Endothelial cell of umbilical vein (primary cell): ENCODE measurements around the gene EPS15. TPM values are rescaled to one million over a fixed set of nuclear protein-coding genes. Genes with fewer than 3 reads are reported as not detected.

Source experiments
- BruUV-seq: library from RNA; stranded (reverse); fragments of 400-500 nt; replicated peaks from 2 replicates; lab custom pipeline; 2021; lab: Mats Ljungman, UMichigan
- CTCF ChIA-PET: fragments of 300-600, 350-600 bp; sonication (Branson Sonifier 250); formaldehyde crosslinking; loops from one replicate; lab custom pipeline; 2021; ENCODE audit warnings: antibody characterized with exemption, inconsistent platforms; lab: Charles Lee
- POLR2A ChIA-PET: fragments of 300-600, 350-600 bp; sonication (Branson Sonifier 250); formaldehyde crosslinking; loops from one replicate; lab custom pipeline; 2021; ENCODE audit warnings: antibody characterized with exemption, inconsistent platforms; lab: Charles Lee
- DNase-seq: peaks from one replicate; pipeline ENCODE4 v3.0.0-alpha.2; 2011; ENCODE audit warnings: low read depth, low spot score
- FAIRE-seq: peaks from 2 replicates; lab custom pipeline; 2011; peaks lifted over from hg19 to GRCh38; lab: Jason Lieb, UNC
- H2AFZ ChIP-seq: 2 replicates; pipeline ENCODE4 v1.6.0; 2012; ENCODE audit warnings: low read depth, low read length, control low read depth, inconsistent platforms
- H3K27ac ChIP-seq: 2 replicates; pipeline ENCODE4 v1.5.1; 2011; ENCODE audit warnings: low read depth, mild to moderate bottlenecking, control low read depth, low read length, moderate library complexity; ENCODE audit not compliant: insufficient read depth
- H3K27me3 ChIP-seq, 2 experiments: 2 replicates each; pipeline versions ENCODE4 v1.6.0 to v1.6.1; 2011; ENCODE audit warnings: low read length in 2 of 2, mixed read lengths in 1 of 2; ENCODE audit not compliant: control insufficient read depth in 2 of 2, insufficient read depth in 2 of 2
- H3K36me3 ChIP-seq, 2 experiments: 2 replicates in 1 of 2; 3 replicates in 1 of 2; pipeline ENCODE4 v1.5.1; 2011; ENCODE audit warnings: low read length in 2 of 2, mild to moderate bottlenecking in 1 of 2, moderate library complexity in 1 of 2; ENCODE audit not compliant: control insufficient read depth in 2 of 2, insufficient read depth in 2 of 2; ENCODE audit errors: extremely low read depth in 1 of 2
- H3K4me1 ChIP-seq: 3 replicates; pipeline ENCODE4 v1.5.1; 2011; ENCODE audit warnings: mild to moderate bottlenecking, low read length; ENCODE audit not compliant: control insufficient read depth, insufficient read depth; ENCODE audit errors: extremely low read depth
- H3K4me2 ChIP-seq: 2 replicates; pipeline ENCODE4 v1.6.1; 2011; ENCODE audit warnings: low read length, control low read depth, mixed read lengths; ENCODE audit not compliant: insufficient read depth
- H3K4me3 ChIP-seq, 3 experiments: fragments of 200-600 bp in 1 of 3; sonication (generic), shearing (Covaris generic) in 1 of 3; replicated peaks in 1 of 3; 2 replicates each; pipeline ENCODE4 v1.5.1; 2011 to 2016; ENCODE audit warnings: control low read depth in 3 of 3, low read length in 3 of 3, mild to moderate bottlenecking in 2 of 3, inconsistent platforms in 1 of 3, low read depth in 1 of 3, moderate library complexity in 1 of 3; ENCODE audit not compliant: insufficient read depth in 1 of 3
- H3K79me2 ChIP-seq: 2 replicates; pipeline ENCODE4 v1.6.0; 2012; ENCODE audit warnings: low read length, inconsistent platforms; ENCODE audit not compliant: control insufficient read depth, insufficient read depth
- H3K9ac ChIP-seq: replicated peaks from 2 replicates; pipeline ENCODE3; 2011; ENCODE audit warnings: low read length, control low read depth; ENCODE audit not compliant: insufficient read depth; ENCODE audit errors: extremely low read depth
- H3K9me1 ChIP-seq: replicated peaks from 3 replicates; pipeline ENCODE4 v1.6.0; 2011; ENCODE audit warnings: mild to moderate bottlenecking, low read length; ENCODE audit not compliant: control insufficient read depth, insufficient read depth; ENCODE audit errors: extremely low read depth
- H3K9me3 ChIP-seq: replicated peaks from 2 replicates; pipeline ENCODE4 v1.5.1; 2012; ENCODE audit warnings: low read length, inconsistent platforms; ENCODE audit not compliant: control insufficient read depth, insufficient read depth
- H4K20me1 ChIP-seq: replicated peaks from 2 replicates; pipeline ENCODE3; 2011; ENCODE audit warnings: mild to moderate bottlenecking, low read length; ENCODE audit not compliant: control insufficient read depth, insufficient read depth; ENCODE audit errors: extremely low read depth
- EZH2 ChIP-seq: IDR thresholded peaks from 2 replicates; pipeline ENCODE4 v1.6.1; 2012; ENCODE audit warnings: borderline replicate concordance, low read depth, mild to moderate bottlenecking, moderate library complexity, low read length, inconsistent platforms; ENCODE audit not compliant: severe bottlenecking
- FOS ChIP-seq: IDR thresholded peaks from 2 replicates; pipeline ENCODE4 v1.6.1; 2011; ENCODE audit warnings: mild to moderate bottlenecking, low read length, moderate library complexity, borderline replicate concordance; ENCODE audit not compliant: insufficient read depth
- GATA2 ChIP-seq: IDR thresholded peaks from 2 replicates; pipeline ENCODE4 v1.7.0; 2011; ENCODE audit warnings: low read depth, mild to moderate bottlenecking, moderate library complexity, mixed read lengths, low read length; ENCODE audit not compliant: insufficient read length, insufficient read depth
- JUN ChIP-seq: IDR thresholded peaks from 2 replicates; pipeline ENCODE4 v1.6.1; 2011; ENCODE audit warnings: borderline replicate concordance, low read depth; ENCODE audit not compliant: insufficient read length, insufficient read depth
- MYC ChIP-seq: IDR thresholded peaks from one replicate; pipeline ENCODE4 v1.6.1; 2011; ENCODE audit warnings: mild to moderate bottlenecking, low read depth, low read length
- POLR2A ChIP-seq: IDR thresholded peaks from 2 replicates; pipeline ENCODE4 v1.6.1; 2012; ENCODE audit warnings: low read depth, mild to moderate bottlenecking, control low read depth, low read length
- POLR2AphosphoS5 ChIP-seq: IDR thresholded peaks from 2 replicates; pipeline ENCODE4 v1.6.1; 2012; ENCODE audit warnings: low read depth, mild to moderate bottlenecking, control low read depth, low read length, moderate library complexity; ENCODE audit not compliant: insufficient read depth
- dilution Hi-C: fragments of 300-500 bp; cut with MboI; formaldehyde crosslinking; loops from one replicate; pipeline ENCODE4 v1.15.0; 2019; ENCODE audit warnings: low sequenced_read_pairs; ENCODE audit not compliant: extremely low pct_ligation_motif_present
- intact Hi-C: fragments of 100-400 bp; cut with micrococcal nuclease; formaldehyde crosslinking; loops from one replicate; pipeline ENCODE4 v1.10.0; 2022
- polyA plus RNA-seq, 4 experiments: library from polyadenylated mRNA; depleted of rRNA in 3 of 4; stranded (reverse) in 3 of 4; unstranded in 1 of 4; fragments of >200 nt; gene quantifications; 2 replicates each; pipeline versions ENCODE4 v1.2.1 to v1.2.3, GENCODE V29; 2011 to 2012; ENCODE audit warnings: missing spikeins in 1 of 4
- total RNA-seq: library from RNA; stranded (reverse); gene quantifications from 2 replicates; pipeline ENCODE4 v1.2.3, GENCODE V29; 2021
- TF ChIP-seq, protein P1 (sequence below): IDR thresholded peaks from 2 replicates; pipeline ENCODE4 v1.6.1; 2011; ENCODE audit not compliant: insufficient read depth, insufficient read length
- TF ChIP-seq, protein P2 (sequence below), 2 donors: IDR thresholded peaks; 1 replicate in 1 of 2; 2 replicates in 1 of 2; pipeline ENCODE4 v1.5.1; 2011; ENCODE audit warnings: low read length in 2 of 2, mild to moderate bottlenecking in 2 of 2, moderate library complexity in 2 of 2, control low read depth in 1 of 2, inconsistent platforms in 1 of 2, low read depth in 1 of 2; ENCODE audit not compliant: insufficient read depth in 1 of 2; ENCODE audit errors: extremely low read depth in 1 of 2

The EPS15 gene
- total and polyA plus RNA-seq, 2 donors (not counting 3 experiments of a cell fraction or from before 2014, with no cell fraction given): 15.4 to 44.8 TPM

- H3K27ac ChIP-seq: no peak overlapping the region
- peak overlapping the region; percentile 19 for H3K4me2 ChIP-seq
- no peaks in the 10 kb centered on the region for H3K9me1 ChIP-seq
- intact Hi-C loops: loop anchor here (5.0 kb wide), 1 partner anchor 99 kb away; no protein-coding TSS in a partner anchor
- peaks cover 18% of the 10 kb centered on the region for H4K20me1 ChIP-seq
- no peak overlapping the region for H3K9ac ChIP-seq
- TF ChIP-seq EZH2 (no peak), FOS (no peak), MYC (no peak), POLR2A (no peak), POLR2AphosphoS5 (no peak), JUN (no peak), GATA2 (no peak)
- TF ChIP-seq, protein P1, sequence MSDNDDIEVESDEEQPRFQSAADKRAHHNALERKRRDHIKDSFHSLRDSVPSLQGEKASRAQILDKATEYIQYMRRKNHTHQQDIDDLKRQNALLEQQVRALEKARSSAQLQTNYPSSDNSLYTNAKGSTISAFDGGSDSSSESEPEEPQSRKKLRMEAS: no peak
- TF ChIP-seq, protein P2, sequence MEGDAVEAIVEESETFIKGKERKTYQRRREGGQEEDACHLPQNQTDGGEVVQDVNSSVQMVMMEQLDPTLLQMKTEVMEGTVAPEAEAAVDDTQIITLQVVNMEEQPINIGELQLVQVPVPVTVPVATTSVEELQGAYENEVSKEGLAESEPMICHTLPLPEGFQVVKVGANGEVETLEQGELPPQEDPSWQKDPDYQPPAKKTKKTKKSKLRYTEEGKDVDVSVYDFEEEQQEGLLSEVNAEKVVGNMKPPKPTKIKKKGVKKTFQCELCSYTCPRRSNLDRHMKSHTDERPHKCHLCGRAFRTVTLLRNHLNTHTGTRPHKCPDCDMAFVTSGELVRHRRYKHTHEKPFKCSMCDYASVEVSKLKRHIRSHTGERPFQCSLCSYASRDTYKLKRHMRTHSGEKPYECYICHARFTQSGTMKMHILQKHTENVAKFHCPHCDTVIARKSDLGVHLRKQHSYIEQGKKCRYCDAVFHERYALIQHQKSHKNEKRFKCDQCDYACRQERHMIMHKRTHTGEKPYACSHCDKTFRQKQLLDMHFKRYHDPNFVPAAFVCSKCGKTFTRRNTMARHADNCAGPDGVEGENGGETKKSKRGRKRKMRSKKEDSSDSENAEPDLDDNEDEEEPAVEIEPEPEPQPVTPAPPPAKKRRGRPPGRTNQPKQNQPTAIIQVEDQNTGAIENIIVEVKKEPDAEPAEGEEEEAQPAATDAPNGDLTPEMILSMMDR (IDR thresholded peaks at IDR 0.05; ENCODE audit: extremely low read depth in 1 of 2, insufficient read depth in 1 of 2, low read depth in 1 of 2, low read length in 2 of 2): no peak
- dilution Hi-C loops: no loop called here
- no peak overlapping the region for H3K4me3 ChIP-seq
- H3K4me1 ChIP-seq: peaks cover 31% of the 10 kb centered on the region
- DNase-seq (no peak), FAIRE-seq (no peak)
- H3K79me2 ChIP-seq: peaks cover 73% of the 10 kb centered on the region
- H3K27me3 ChIP-seq: no peaks in the 10 kb centered on the region
- CTCF ChIA-PET: interaction anchor here (0.5 kb wide), 1 partner anchor 76 kb away, joined by 4 read pairs; no protein-coding TSS in a partner anchor
- POLR2A ChIA-PET: no interaction called here
- H3K9me3 ChIP-seq: no peaks in the 10 kb centered on the region
- BruUV-seq: no TSS peak
- no peaks in the 10 kb centered on the region for H3K36me3 ChIP-seq
- no peak overlapping the region for H2AFZ ChIP-seq
Observed at GRCh38 chr1:51515982-51516648, 3.0 kb downstream of the EPS15 start.
